ENCODE data around the gene UNC13C. TPM values are rescaled to one million over a fixed set of nuclear protein-coding genes. Genes with fewer than 3 reads are reported as not detected.

UNC13C gene
- total and polyA plus RNA-seq, 2 donors (not counting 3 experiments of a cell fraction or from before 2014, with no cell fraction given): not detected

DNA sequence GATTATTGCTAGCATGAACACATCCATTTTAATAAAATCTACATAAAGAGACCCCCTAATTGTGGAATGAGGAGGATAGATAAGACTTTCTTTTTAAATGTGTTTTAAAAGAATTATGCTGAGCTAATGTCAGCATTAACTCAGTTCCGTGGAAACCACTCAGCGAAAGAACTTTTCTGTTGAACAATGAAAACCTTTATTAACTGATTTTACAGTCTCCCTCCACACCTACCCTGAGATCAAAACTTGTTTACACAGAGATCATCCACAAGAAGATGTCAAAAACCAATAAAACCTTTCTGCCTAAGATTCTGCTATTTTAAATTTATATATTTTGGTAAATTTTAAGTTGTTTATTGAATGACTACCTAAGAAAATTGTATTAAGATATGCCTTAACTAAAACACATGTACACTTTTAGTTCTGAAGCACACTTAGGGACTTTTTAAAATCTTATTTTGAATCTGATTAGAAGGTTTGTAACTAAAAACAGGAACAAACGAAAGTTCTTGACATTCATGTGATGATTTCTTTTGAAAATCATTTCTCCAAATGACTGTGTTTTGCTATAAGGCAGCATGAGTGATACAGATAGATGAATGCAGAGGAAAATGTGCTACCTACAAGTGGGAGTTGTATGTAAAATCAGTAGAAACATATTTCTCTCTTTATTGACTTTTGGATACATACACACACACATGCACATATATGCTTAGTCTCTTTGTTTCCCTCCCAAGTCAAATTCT, 369.0 kb downstream of the UNC13C start:
- no peaks in the 10 kb centered on the region for H3K27me3 ChIP-seq (ENCODE audit: control insufficient read depth in 2 of 2, insufficient read depth in 2 of 2, low read length in 2 of 2)
- ChIA-PET POLR2A (no interaction called here), CTCF (no interaction called here)
- TF ChIP-seq MYC (IDR thresholded peaks at IDR 0.05; ENCODE audit: low read depth, low read length) (no peak), EZH2 (IDR thresholded peaks at IDR 0.05; ENCODE audit: borderline replicate concordance, low read depth, low read length, severe bottlenecking) (no peak), GATA2 (IDR thresholded peaks at IDR 0.05; ENCODE audit: insufficient read depth, insufficient read length, low read depth, low read length) (no peak), FOS (IDR thresholded peaks at IDR 0.05; ENCODE audit: borderline replicate concordance, insufficient read depth, low read length) (no peak), JUN (IDR thresholded peaks at IDR 0.05; ENCODE audit: borderline replicate concordance, insufficient read depth, insufficient read length, low read depth) (no peak), POLR2A (IDR thresholded peaks at IDR 0.05; ENCODE audit: low read depth, low read length) (no peak), POLR2AphosphoS5 (IDR thresholded peaks at IDR 0.05; ENCODE audit: insufficient read depth, low read depth, low read length) (no peak)
- TF ChIP-seq, protein P1, sequence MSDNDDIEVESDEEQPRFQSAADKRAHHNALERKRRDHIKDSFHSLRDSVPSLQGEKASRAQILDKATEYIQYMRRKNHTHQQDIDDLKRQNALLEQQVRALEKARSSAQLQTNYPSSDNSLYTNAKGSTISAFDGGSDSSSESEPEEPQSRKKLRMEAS (IDR thresholded peaks at IDR 0.05; ENCODE audit: insufficient read depth, insufficient read length): no peak
- TF ChIP-seq, protein P2, sequence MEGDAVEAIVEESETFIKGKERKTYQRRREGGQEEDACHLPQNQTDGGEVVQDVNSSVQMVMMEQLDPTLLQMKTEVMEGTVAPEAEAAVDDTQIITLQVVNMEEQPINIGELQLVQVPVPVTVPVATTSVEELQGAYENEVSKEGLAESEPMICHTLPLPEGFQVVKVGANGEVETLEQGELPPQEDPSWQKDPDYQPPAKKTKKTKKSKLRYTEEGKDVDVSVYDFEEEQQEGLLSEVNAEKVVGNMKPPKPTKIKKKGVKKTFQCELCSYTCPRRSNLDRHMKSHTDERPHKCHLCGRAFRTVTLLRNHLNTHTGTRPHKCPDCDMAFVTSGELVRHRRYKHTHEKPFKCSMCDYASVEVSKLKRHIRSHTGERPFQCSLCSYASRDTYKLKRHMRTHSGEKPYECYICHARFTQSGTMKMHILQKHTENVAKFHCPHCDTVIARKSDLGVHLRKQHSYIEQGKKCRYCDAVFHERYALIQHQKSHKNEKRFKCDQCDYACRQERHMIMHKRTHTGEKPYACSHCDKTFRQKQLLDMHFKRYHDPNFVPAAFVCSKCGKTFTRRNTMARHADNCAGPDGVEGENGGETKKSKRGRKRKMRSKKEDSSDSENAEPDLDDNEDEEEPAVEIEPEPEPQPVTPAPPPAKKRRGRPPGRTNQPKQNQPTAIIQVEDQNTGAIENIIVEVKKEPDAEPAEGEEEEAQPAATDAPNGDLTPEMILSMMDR (IDR thresholded peaks at IDR 0.05; ENCODE audit: extremely low read depth in 1 of 2, insufficient read depth in 1 of 2, low read depth in 1 of 2, low read length in 2 of 2): no peak
- no peak overlapping the region for H2AFZ ChIP-seq (ENCODE audit: low read depth, low read length)
- no peaks in the 10 kb centered on the region for H4K20me1 ChIP-seq (replicated peaks; ENCODE audit: control insufficient read depth, extremely low read depth, insufficient read depth, low read length)
- H3K4me3 ChIP-seq (replicated peaks in 1 of 3; ENCODE audit: insufficient read depth in 1 of 3, low read depth in 1 of 3, low read length in 3 of 3): no peak overlapping the region
- intact Hi-C loops (cut with micrococcal nuclease) (no loop called here), dilution Hi-C loops (cut with MboI; ENCODE audit: extremely low pct_ligation_motif_present, low sequenced_read_pairs) (no loop called here)
- FAIRE-seq (no peak), DNase-seq (ENCODE audit: low read depth, low spot score) (no peak)
- H3K9ac ChIP-seq (replicated peaks; ENCODE audit: extremely low read depth, insufficient read depth, low read length): no peak overlapping the region
- H3K4me1 ChIP-seq (ENCODE audit: control insufficient read depth, extremely low read depth, insufficient read depth, low read length): no peaks in the 10 kb centered on the region
- no peak overlapping the region for H3K4me2 ChIP-seq (ENCODE audit: insufficient read depth, low read length)
- no peaks in the 10 kb centered on the region for H3K36me3 ChIP-seq (ENCODE audit: control insufficient read depth in 2 of 2, extremely low read depth in 1 of 2, insufficient read depth in 2 of 2, low read length in 2 of 2)
- H3K79me2 ChIP-seq (ENCODE audit: control insufficient read depth, insufficient read depth, low read length): no peaks in the 10 kb centered on the region
- BruUV-seq (replicated peaks): no TSS peak
- no peaks in the 10 kb centered on the region for H3K9me3 ChIP-seq (replicated peaks; ENCODE audit: control insufficient read depth, insufficient read depth, low read length)
- no peak overlapping the region for H3K27ac ChIP-seq (ENCODE audit: insufficient read depth, low read depth, low read length)
- H3K9me1 ChIP-seq (replicated peaks; ENCODE audit: control insufficient read depth, extremely low read depth, insufficient read depth, low read length): no peaks in the 10 kb centered on the region

Data from endothelial cell of umbilical vein (primary cell).